Smooth muscle cell (in vitro differentiated cells): ENCODE results near the gene GNAZ. TPM values are rescaled to one million over a fixed set of nuclear protein-coding genes. Genes with fewer than 3 reads are reported as not detected.

Source experiments
- DNase-seq: peaks from one replicate; lab custom pipeline; 2025; ENCODE audit not compliant: unreplicated experiment; lab: John Stamatoyannopoulos, UW
- H2AFZ ChIP-seq: fragments of 200-600 bp; sonication (generic); 2 replicates; pipeline ENCODE4 v1.6.0; 2016; ENCODE audit warnings: antibody characterized with exemption, low read depth, mild to moderate bottlenecking
- H3F3A ChIP-seq: fragments of 200-600 bp; sonication (generic); 2 replicates; pipeline ENCODE4 v1.6.0; 2017; ENCODE audit warnings: antibody characterized with exemption, low read depth
- H3K27ac ChIP-seq: fragments of 200-600 bp; sonication (generic); 2 replicates; pipeline ENCODE4 v1.5.1; 2016; ENCODE audit warnings: low read depth, mild to moderate bottlenecking
- H3K27me3 ChIP-seq: fragments of 200-600 bp; sonication (generic); 2 replicates; pipeline ENCODE4 v1.6.1; 2016; ENCODE audit warnings: low read depth, mild to moderate bottlenecking
- H3K36me3 ChIP-seq: fragments of 200-600 bp; sonication (generic); 2 replicates; pipeline ENCODE4 v1.5.1; 2016; ENCODE audit warnings: low read depth
- H3K4me1 ChIP-seq: fragments of 200-600 bp; sonication (generic); 2 replicates; pipeline ENCODE4 v1.5.1; 2016; ENCODE audit warnings: low read depth
- H3K4me2 ChIP-seq: fragments of 200-600 bp; sonication (generic); 2 replicates; pipeline ENCODE4 v1.6.0; 2016; ENCODE audit warnings: mild to moderate bottlenecking
- H3K4me3 ChIP-seq: fragments of 200-600 bp; sonication (generic); 2 replicates; pipeline ENCODE4 v1.5.1; 2016; ENCODE audit warnings: mild to moderate bottlenecking
- H3K79me2 ChIP-seq: fragments of 200-600 bp; sonication (generic); 2 replicates; pipeline ENCODE4 v1.6.0; 2016; ENCODE audit warnings: low read depth, mild to moderate bottlenecking
- H3K9ac ChIP-seq: fragments of 200-600 bp; sonication (generic); 2 replicates; pipeline ENCODE4 v1.6.0; 2016; ENCODE audit warnings: low read depth
- H3K9me3 ChIP-seq: fragments of 200-600 bp; sonication (generic); replicated peaks from 2 replicates; pipeline ENCODE4 v1.5.1; 2016; ENCODE audit warnings: low read depth
- H4K20me1 ChIP-seq: fragments of 200-600 bp; sonication (generic); 2 replicates; pipeline ENCODE4 v1.6.0; 2016; ENCODE audit warnings: low read depth
- WGBS: methylation state at CpG from one replicate; pipeline ENCODE4 v1.1.7; 2016; ENCODE audit warnings: low lambda C conversion rate; 5-methylcytosine and 5-hydroxymethylcytosine counted together
- polyA plus RNA-seq: library from polyadenylated mRNA; unstranded; fragments of >200 nt; fragmentation: Nextera tagmentation; extraction: Ambion mirVana; gene quantifications from 2 replicates; pipeline ENCODE4 v1.2.1, GENCODE V29; 2016
- total RNA-seq: library from RNA; depleted of rRNA; stranded (reverse); fragments of >200 nt; gene quantifications from 2 replicates; pipeline ENCODE4 v1.2.3, GENCODE V29; 2014
- TF ChIP-seq, protein P1 (sequence below): fragments of 200-600 bp; sonication (generic); IDR thresholded peaks from 2 replicates; pipeline ENCODE4 v1.5.1; 2017; ENCODE audit warnings: borderline replicate concordance, mild to moderate bottlenecking, antibody characterized with exemption; ENCODE audit not compliant: insufficient read depth, poor library complexity, severe bottlenecking

Gene GNAZ
- total and polyA plus RNA-seq, 2 experiments from 2014 or later = 0.50 to 1.2 TPM

DNA sequence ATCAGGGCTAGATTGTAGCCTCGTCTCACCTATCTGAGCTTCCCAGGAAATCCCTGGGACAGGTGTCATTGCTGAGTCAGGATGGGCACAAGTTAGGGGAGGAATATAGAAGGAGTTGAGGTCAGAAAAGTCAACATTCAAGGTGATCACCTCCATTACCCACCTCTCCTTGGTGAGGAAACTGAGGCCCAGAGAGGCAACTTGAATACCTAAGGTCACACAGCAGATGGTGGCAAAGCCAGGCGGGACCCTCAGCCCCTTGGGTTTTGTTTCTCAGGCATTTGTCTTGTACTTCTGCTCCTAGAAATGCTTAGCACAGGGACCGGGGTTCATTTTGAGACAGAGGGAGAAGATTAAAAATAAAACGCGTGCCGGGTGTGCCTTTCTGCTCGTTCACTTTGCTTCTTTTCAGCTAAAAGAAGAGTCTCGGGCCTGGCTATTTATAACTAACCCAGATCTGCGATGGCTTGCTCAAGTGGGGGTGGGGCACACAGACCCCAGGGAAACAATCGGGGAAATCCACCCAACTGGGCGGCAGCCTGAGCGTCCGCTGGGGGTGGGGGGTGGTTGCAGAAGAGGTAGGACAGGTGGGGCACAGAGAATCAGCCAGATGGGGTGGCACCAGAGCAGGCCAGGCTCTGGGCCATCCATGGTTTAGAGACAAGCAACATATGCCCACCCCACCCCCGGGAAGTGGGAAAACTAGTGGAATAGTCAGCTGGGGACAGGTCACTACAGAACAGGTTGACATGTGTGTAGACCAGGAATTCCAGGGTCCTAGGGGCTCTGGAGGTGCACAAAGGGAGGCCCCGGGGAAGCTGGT, 3.9 kb upstream of the GNAZ start:
- Histone ChIP-seq H4K20me1 (no peaks in the 10 kb centered on the region), H3K9me3 (no peaks in the 10 kb centered on the region), H3K27ac (no peak overlapping the region), H3K27me3 (peaks cover 30% of the 10 kb centered on the region), H3K36me3 (no peaks in the 10 kb centered on the region), H3K4me2 (no peak overlapping the region), H2AFZ (no peak overlapping the region), H3K79me2 (no peaks in the 10 kb centered on the region), H3K4me1 (peaks cover 4% of the 10 kb centered on the region), H3F3A (no peaks in the 10 kb centered on the region), H3K4me3 (no peak overlapping the region), H3K9ac (no peak overlapping the region)
- TF ChIP-seq, protein P1, sequence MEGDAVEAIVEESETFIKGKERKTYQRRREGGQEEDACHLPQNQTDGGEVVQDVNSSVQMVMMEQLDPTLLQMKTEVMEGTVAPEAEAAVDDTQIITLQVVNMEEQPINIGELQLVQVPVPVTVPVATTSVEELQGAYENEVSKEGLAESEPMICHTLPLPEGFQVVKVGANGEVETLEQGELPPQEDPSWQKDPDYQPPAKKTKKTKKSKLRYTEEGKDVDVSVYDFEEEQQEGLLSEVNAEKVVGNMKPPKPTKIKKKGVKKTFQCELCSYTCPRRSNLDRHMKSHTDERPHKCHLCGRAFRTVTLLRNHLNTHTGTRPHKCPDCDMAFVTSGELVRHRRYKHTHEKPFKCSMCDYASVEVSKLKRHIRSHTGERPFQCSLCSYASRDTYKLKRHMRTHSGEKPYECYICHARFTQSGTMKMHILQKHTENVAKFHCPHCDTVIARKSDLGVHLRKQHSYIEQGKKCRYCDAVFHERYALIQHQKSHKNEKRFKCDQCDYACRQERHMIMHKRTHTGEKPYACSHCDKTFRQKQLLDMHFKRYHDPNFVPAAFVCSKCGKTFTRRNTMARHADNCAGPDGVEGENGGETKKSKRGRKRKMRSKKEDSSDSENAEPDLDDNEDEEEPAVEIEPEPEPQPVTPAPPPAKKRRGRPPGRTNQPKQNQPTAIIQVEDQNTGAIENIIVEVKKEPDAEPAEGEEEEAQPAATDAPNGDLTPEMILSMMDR = no peak
- DNase-seq = no peak
- WGBS = 91% methylated on average over 15 of the region's 15 CpGs

DNA sequence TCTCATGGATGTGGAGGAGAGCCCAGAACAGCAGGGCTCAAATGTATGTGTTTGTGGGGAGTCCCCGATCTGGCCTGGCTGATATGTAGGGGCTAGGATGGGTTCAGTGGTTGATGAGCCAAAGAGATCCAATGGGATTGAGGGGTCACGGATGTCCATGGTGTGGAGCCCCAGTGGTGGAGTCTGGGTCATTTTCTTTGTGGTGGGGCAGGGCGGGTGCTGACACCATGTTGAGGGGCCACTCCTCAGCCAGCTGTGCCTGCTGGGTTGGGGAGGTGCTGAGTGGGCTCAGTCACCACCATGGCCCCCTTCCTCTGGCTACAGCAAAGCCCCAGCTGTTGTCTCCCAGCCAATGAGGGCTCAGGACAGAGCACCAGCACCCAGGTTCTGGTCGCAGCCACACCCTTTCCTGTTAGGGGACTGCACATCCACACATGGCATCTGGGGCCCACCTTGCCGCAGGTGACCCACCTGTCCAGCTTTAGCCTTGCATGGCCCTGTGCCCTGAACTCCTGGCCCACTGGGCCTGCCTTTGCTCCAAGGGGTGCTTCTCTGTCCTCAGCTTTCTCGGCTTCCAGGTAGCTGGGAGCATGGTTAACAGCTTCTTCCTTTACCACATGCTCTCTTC, 3.2 kb upstream of the GNAZ start:
- Histone ChIP-seq H4K20me1 (no peaks in the 10 kb centered on the region), H3K27me3 (peaks cover 36% of the 10 kb centered on the region), H3K27ac (no peak overlapping the region), H3K9me3 (no peaks in the 10 kb centered on the region), H3K4me3 (no peak overlapping the region), H2AFZ (no peak overlapping the region), H3K4me2 (no peak overlapping the region), H3F3A (no peaks in the 10 kb centered on the region), H3K79me2 (no peaks in the 10 kb centered on the region), H3K9ac (no peak overlapping the region), H3K4me1 (peaks cover 4% of the 10 kb centered on the region), H3K36me3 (no peaks in the 10 kb centered on the region)
- TF ChIP-seq, protein P1 = no peak
- DNase-seq = no peak
- 89% methylated on average over 6 of the region's 6 CpGs for WGBS

DNA sequence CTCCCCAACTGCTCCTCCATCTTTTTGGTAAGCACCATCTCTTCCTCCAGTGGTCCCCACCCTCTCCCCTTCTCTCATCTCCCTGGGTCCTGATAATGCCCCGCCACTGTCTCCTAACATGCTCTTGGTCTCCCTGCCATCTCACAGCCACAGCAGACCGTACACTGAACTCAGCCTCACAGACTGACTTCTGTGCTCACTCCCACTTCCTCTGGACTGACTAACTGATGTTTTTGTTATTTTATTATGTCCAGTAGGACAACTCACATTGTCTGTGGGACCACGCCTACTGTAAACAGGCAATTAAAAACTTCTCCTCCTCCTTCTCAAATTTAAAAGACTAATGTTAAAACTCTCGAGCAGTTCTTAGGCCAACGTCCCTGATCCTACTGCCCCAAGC, 2.6 kb upstream of the GNAZ start:
- Histone ChIP-seq H3K79me2 (no peaks in the 10 kb centered on the region), H3F3A (no peaks in the 10 kb centered on the region), H4K20me1 (no peaks in the 10 kb centered on the region), H3K27ac (no peak overlapping the region), H3K4me1 (peaks cover 4% of the 10 kb centered on the region), H3K9ac (no peak overlapping the region), H3K27me3 (peaks cover 35% of the 10 kb centered on the region), H2AFZ (no peak overlapping the region), H3K4me2 (no peak overlapping the region), H3K36me3 (no peaks in the 10 kb centered on the region), H3K9me3 (no peaks in the 10 kb centered on the region), H3K4me3 (no peak overlapping the region)
- DNase-seq = no peak
- 86% methylated on average over 5 of the region's 5 CpGs for WGBS
- TF ChIP-seq, protein P1 = no peak
